Astrocyte (in vitro differentiated cells and primary cell): ENCODE measurements around the gene CMTM5. TPM values are rescaled to one million over a fixed set of nuclear protein-coding genes. Genes with fewer than 3 reads are reported as not detected.
A peak's percentile ranks its signal among the peaks of the same experiment; 100 is the strongest.

Experiments used
- DNase-seq: peaks from one replicate; pipeline ENCODE4 v3.0.0-alpha.2; 2010; ENCODE audit warnings: low read depth
- FAIRE-seq: peaks from 2 replicates; lab custom pipeline; 2011; peaks lifted over from hg19 to GRCh38; lab: Jason Lieb, UNC
- H2AFZ ChIP-seq: 2 replicates; pipeline ENCODE4 v1.6.0; 2012; ENCODE audit warnings: low read depth, low read length, inconsistent platforms
- H3K27ac ChIP-seq: 2 replicates; pipeline ENCODE4 v1.5.1; 2011; ENCODE audit warnings: low read depth, low read length, inconsistent platforms
- H3K27me3 ChIP-seq: 2 replicates; pipeline ENCODE4 v1.6.0; 2011; ENCODE audit warnings: low read length, inconsistent platforms; ENCODE audit not compliant: insufficient read depth
- H3K36me3 ChIP-seq: 2 replicates; pipeline ENCODE4 v1.5.1; 2011; ENCODE audit warnings: low read length, inconsistent platforms; ENCODE audit not compliant: insufficient read depth
- H3K4me1 ChIP-seq: 2 replicates; pipeline ENCODE4 v1.5.1; 2011; ENCODE audit warnings: low read length, inconsistent platforms; ENCODE audit not compliant: insufficient read depth
- H3K4me2 ChIP-seq: 2 replicates; pipeline ENCODE4 v1.6.0; 2012; ENCODE audit warnings: low read length, inconsistent platforms
- H3K4me3 ChIP-seq: 2 replicates; pipeline ENCODE4 v1.5.1; 2011; ENCODE audit warnings: low read depth, mild to moderate bottlenecking, low read length, inconsistent platforms; ENCODE audit not compliant: insufficient read depth
- H3K79me2 ChIP-seq: 2 replicates; pipeline ENCODE4 v1.6.0; 2012; ENCODE audit warnings: mild to moderate bottlenecking, low read length, inconsistent platforms; ENCODE audit not compliant: insufficient read depth
- H3K9ac ChIP-seq: 2 replicates; pipeline ENCODE4 v1.6.0; 2012; ENCODE audit warnings: mild to moderate bottlenecking, low read length, inconsistent platforms
- H3K9me3 ChIP-seq: 2 replicates; pipeline ENCODE4 v1.5.1; 2012; ENCODE audit warnings: low read depth, mild to moderate bottlenecking, low read length, inconsistent platforms; ENCODE audit not compliant: insufficient read depth
- H4K20me1 ChIP-seq: 2 replicates; pipeline ENCODE4 v1.6.0; 2012; ENCODE audit warnings: low read length, inconsistent platforms; ENCODE audit not compliant: insufficient read depth
- H3K27ac Mint-ChIP-seq: one replicate; pipeline ENCODE4 v1.8.0; 2021; ENCODE audit warnings: mild to moderate bottlenecking, mixed read lengths; ENCODE audit not compliant: unreplicated experiment
- H3K27me3 Mint-ChIP-seq: one replicate; pipeline ENCODE4 v1.8.0; 2021; ENCODE audit warnings: low read depth, mixed read lengths; ENCODE audit not compliant: unreplicated experiment
- H3K36me3 Mint-ChIP-seq: one replicate; pipeline ENCODE4 v1.8.0; 2021; ENCODE audit warnings: low read depth, mixed read lengths; ENCODE audit not compliant: unreplicated experiment
- H3K4me1 Mint-ChIP-seq: one replicate; pipeline ENCODE4 v1.8.0; 2021; ENCODE audit warnings: low read depth, mixed read lengths; ENCODE audit not compliant: unreplicated experiment
- H3K4me3 Mint-ChIP-seq: one replicate; pipeline ENCODE4 v1.8.0; 2021; ENCODE audit warnings: mild to moderate bottlenecking, moderate library complexity, mixed read lengths; ENCODE audit not compliant: unreplicated experiment
- H3K9me3 Mint-ChIP-seq: one replicate; pipeline ENCODE4 v1.8.0; 2021; ENCODE audit warnings: mild to moderate bottlenecking, mixed read lengths; ENCODE audit not compliant: unreplicated experiment
- EZH2 ChIP-seq: IDR thresholded peaks from 2 replicates; pipeline ENCODE4 v1.6.1; 2012; ENCODE audit warnings: mild to moderate bottlenecking, low read length, inconsistent platforms; ENCODE audit not compliant: insufficient read depth
- total RNA-seq: library from RNA; stranded (reverse); gene quantifications from 2 replicates; pipeline ENCODE4 v1.2.1, GENCODE V29; 2021
- TF ChIP-seq, protein P1 (sequence below): IDR thresholded peaks from 2 replicates; pipeline ENCODE4 v1.5.1; 2011; ENCODE audit warnings: low read depth, mild to moderate bottlenecking, inconsistent platforms, low read length, moderate library complexity; ENCODE audit not compliant: insufficient read depth

The CMTM5 gene
- total RNA-seq, 1 donor from 2014 or later = not detected

DNA sequence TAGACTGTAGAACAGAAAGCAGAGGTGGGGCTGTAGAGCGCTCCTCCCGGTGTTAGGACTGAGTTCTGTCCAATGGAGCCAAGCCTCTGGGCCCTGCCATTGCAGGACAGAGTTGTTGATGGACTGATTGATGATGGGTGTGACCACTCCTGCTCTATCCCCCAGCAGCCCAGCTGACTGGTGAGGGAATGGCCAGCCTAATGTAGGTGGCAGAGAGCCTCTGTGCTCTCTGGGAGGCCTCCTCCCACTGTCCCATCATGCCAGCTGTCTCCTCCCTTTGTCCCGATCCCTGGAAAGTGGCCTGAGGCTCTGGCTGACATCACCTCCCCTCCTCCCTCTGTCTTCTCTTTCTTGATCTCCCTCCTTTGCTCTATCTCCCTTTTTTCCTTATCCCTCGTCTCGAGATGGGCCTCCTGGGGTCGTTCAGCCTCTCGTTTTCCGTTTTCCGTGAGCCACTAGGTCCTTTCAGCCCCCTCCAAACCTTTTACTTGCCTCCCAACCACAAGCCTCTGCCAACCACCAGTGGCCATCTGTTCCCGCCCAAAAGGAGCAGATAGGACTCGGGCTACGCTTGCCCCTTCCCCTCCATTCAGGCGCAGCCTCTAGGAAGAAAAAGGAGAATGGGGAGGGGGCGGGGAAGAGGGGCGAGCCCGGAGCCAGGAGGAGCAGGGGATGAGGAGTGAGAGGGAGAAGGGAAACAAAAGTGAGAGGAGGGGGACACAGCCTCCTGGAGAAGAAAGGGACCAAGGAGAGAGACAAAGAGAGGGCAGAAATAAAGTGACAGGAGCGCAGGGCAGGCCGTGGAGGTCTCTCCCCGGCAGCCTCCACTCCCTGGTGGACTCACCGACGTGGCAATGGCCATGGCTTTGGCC, 12.4 kb upstream of the CMTM5 start:
- peak overlapping the region; percentile 69 for H3K27ac Mint-ChIP-seq
- peak overlapping the region; percentile 87 for H3K4me2 ChIP-seq
- peak overlapping the region; percentile 19 for H3K27ac ChIP-seq
- peak overlapping the region; percentile 81 for H3K9ac ChIP-seq
- peaks cover 40% of the 10 kb centered on the region for H3K27me3 Mint-ChIP-seq
- peak overlapping the region; percentile 81 for H3K4me3 Mint-ChIP-seq
- DNase-seq (peak; percentile 4), FAIRE-seq (no peak)
- H3K36me3 Mint-ChIP-seq = peaks cover 1% of the 10 kb centered on the region
- no peaks in the 10 kb centered on the region for H3K9me3 Mint-ChIP-seq
- H3K9me3 ChIP-seq = no peaks in the 10 kb centered on the region
- no peaks in the 10 kb centered on the region for H3K4me1 Mint-ChIP-seq
- H3K79me2 ChIP-seq = peaks cover 15% of the 10 kb centered on the region
- peak overlapping the region; percentile 88 for H2AFZ ChIP-seq
- no peaks in the 10 kb centered on the region for H3K27me3 ChIP-seq
- H3K4me1 ChIP-seq = peaks cover 14% of the 10 kb centered on the region
- peaks cover 5% of the 10 kb centered on the region for H4K20me1 ChIP-seq
- H3K4me3 ChIP-seq = peak overlapping the region; percentile 58
- H3K36me3 ChIP-seq = no peaks in the 10 kb centered on the region
- TF ChIP-seq, protein P1, sequence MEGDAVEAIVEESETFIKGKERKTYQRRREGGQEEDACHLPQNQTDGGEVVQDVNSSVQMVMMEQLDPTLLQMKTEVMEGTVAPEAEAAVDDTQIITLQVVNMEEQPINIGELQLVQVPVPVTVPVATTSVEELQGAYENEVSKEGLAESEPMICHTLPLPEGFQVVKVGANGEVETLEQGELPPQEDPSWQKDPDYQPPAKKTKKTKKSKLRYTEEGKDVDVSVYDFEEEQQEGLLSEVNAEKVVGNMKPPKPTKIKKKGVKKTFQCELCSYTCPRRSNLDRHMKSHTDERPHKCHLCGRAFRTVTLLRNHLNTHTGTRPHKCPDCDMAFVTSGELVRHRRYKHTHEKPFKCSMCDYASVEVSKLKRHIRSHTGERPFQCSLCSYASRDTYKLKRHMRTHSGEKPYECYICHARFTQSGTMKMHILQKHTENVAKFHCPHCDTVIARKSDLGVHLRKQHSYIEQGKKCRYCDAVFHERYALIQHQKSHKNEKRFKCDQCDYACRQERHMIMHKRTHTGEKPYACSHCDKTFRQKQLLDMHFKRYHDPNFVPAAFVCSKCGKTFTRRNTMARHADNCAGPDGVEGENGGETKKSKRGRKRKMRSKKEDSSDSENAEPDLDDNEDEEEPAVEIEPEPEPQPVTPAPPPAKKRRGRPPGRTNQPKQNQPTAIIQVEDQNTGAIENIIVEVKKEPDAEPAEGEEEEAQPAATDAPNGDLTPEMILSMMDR = no peak
- no peak for TF ChIP-seq EZH2

GRCh38 chr14:23365036-23365731, 11.7 kb upstream of the CMTM5 start, which contains the start of gene EFS:
TSS of gene EFS (minus strand) at chr14:23365172. CDS start at chr14:23365025, 147 bp downstream.
- peak within 1 kb of the TSS; percentile 69 for H3K27ac Mint-ChIP-seq
- H3K9ac ChIP-seq = peak within 1 kb of the TSS; percentile 81
- peaks cover 1% of the 10 kb centered on the region for H3K36me3 Mint-ChIP-seq
- DNase-seq (peak; percentile 10), FAIRE-seq (no peak)
- H2AFZ ChIP-seq = peak within 1 kb of the TSS; percentile 88
- peak within 1 kb of the TSS; percentile 58 for H3K4me3 ChIP-seq
- H3K4me1 Mint-ChIP-seq = no peaks in the 10 kb centered on the region
- H4K20me1 ChIP-seq = peaks cover 5% of the 10 kb centered on the region
- H3K27me3 ChIP-seq = no peaks in the 10 kb centered on the region
- H3K79me2 ChIP-seq = peaks cover 15% of the 10 kb centered on the region
- no peaks in the 10 kb centered on the region for H3K9me3 ChIP-seq
- H3K4me1 ChIP-seq = peaks cover 14% of the 10 kb centered on the region
- peak within 1 kb of the TSS; percentile 19 for H3K27ac ChIP-seq
- peak within 1 kb of the TSS; percentile 87 for H3K4me2 ChIP-seq
- H3K9me3 Mint-ChIP-seq = no peaks in the 10 kb centered on the region
- TF ChIP-seq EZH2 = peak; percentile 73
- TF ChIP-seq, protein P1 = no peak
- H3K36me3 ChIP-seq = no peaks in the 10 kb centered on the region
- H3K27me3 Mint-ChIP-seq = peaks cover 40% of the 10 kb centered on the region
- H3K4me3 Mint-ChIP-seq = peak within 1 kb of the TSS; percentile 81
